Uterus (tissue), 4 donors: Measurements from ENCODE around the gene SLC23A2. TPM values are rescaled to one million over a fixed set of nuclear protein-coding genes. Genes with fewer than 3 reads are reported as not detected.
A peak's percentile ranks its signal among the peaks of the same experiment; 100 is the strongest.

ENCODE experiments used
- DNase-seq, 2 donors: peaks; one replicate each; pipeline ENCODE4 v3.0.0-alpha.2; 2019 to 2020
- H3K27ac ChIP-seq, 2 donors: fragments of 200-600 bp; sonication (generic); 1 replicate in 1 of 2; 2 replicates in 1 of 2; pipeline ENCODE4 v1.5.1; 2016 to 2018
- H3K27me3 ChIP-seq, 2 donors: fragments of 200-600 bp; sonication (generic); one replicate each; pipeline ENCODE4 v1.5.1; 2018 to 2019; ENCODE audit warnings: control low read depth in 1 of 2
- H3K36me3 ChIP-seq, 2 donors: fragments of 200-600 bp; sonication (generic); one replicate each; pipeline ENCODE4 v1.5.1; 2019; ENCODE audit warnings: control low read depth in 1 of 2
- H3K4me1 ChIP-seq, 2 donors: fragments of 200-600 bp; sonication (generic); one replicate each; pipeline ENCODE4 v1.5.1; 2018 to 2019; ENCODE audit warnings: control low read depth in 1 of 2
- H3K4me3 ChIP-seq, 2 donors: fragments of 200-600 bp; sonication (generic); 1 replicate in 1 of 2; 2 replicates in 1 of 2; pipeline ENCODE4 v1.5.1; 2018 to 2019; ENCODE audit warnings: mild to moderate bottlenecking in 1 of 2
- H3K9me3 ChIP-seq, 2 donors: fragments of 200-600 bp; sonication (generic); one replicate each; pipeline ENCODE4 v1.5.1; 2019; ENCODE audit warnings: control low read depth in 1 of 2
- CTCF ChIP-seq, 4 experiments: fragments of 200-600 bp in 2 of 4; fragments of 450-650 bp in 2 of 4; sonication (generic) in 2 of 4; IDR thresholded peaks; one replicate each; pipeline ENCODE4 v1.5.1; 2016 to 2019; ENCODE audit warnings: antibody characterized with exemption in 4 of 4, mild to moderate bottlenecking in 2 of 4, moderate library complexity in 1 of 4
- POLR2A ChIP-seq, 2 donors: fragments of 450-650 bp; IDR thresholded peaks; one replicate each; pipeline ENCODE4 v1.6.1; 2016; ENCODE audit warnings: antibody characterized with exemption in 2 of 2, mild to moderate bottlenecking in 1 of 2, moderate library complexity in 1 of 2
- intact Hi-C: fragments of 100-400 bp; cut with DNase I; formaldehyde crosslinking; loops from one replicate; pipeline ENCODE4 v1.15.1; 2023; ENCODE audit warnings: low total_unique reads
- total RNA-seq, 4 donors: library from RNA; depleted of rRNA in 3 of 4; stranded (reverse); fragments of >200 nt in 3 of 4; gene quantifications; one replicate each; pipeline versions ENCODE4 v1.1.0 to v1.2.4, GENCODE V29; 2014 to 2023
- donor health status: DM: yes; HTN: yes; CAD: no.

SLC23A2 gene
- total RNA-seq, 4 donors from 2014 or later = 6.2 to 41.4 (median 26.6) TPM

GRCh38 chr20:4840801-4841200 is 160.5 kb downstream of the SLC23A2 start:
- H3K27me3 ChIP-seq = no peaks in the 10 kb centered on the region
- TF ChIP-seq POLR2A (IDR thresholded peaks at IDR 0.05) (no peak), CTCF (IDR thresholded peaks at IDR 0.05) (no peak)
- H3K36me3 ChIP-seq = no peaks in the 10 kb centered on the region
- H3K4me1 ChIP-seq = peaks cover 0 to 11% of the 10 kb centered on the region in 2 donors
- intact Hi-C loops = no loop called here
- no peak for DNase-seq
- no peak overlapping the region for H3K27ac ChIP-seq
- H3K9me3 ChIP-seq = no peaks in the 10 kb centered on the region
- no peak overlapping the region for H3K4me3 ChIP-seq

- no peaks in the 10 kb centered on the region for H3K36me3 ChIP-seq
- no peak for TF ChIP-seq CTCF (IDR thresholded peaks at IDR 0.05)
- no peak for TF ChIP-seq POLR2A (IDR thresholded peaks at IDR 0.05)
- no peaks in the 10 kb centered on the region for H3K27me3 ChIP-seq
- no peaks in the 10 kb centered on the region for H3K9me3 ChIP-seq
- DNase-seq = no peak
- no peak overlapping the region for H3K27ac ChIP-seq
- H3K4me3 ChIP-seq = no peak overlapping the region
- intact Hi-C loops = no loop called here
- peaks cover 5 to 15% of the 10 kb centered on the region in 2 donors for H3K4me1 ChIP-seq
These were observed 162.8 kb downstream of the SLC23A2 start for GRCh38 chr20:4838526-4838925.

GRCh38 chr20:4837760-4838159 is 163.6 kb downstream of the SLC23A2 start:
- DNase-seq = no peak
- intact Hi-C loops = no loop called here
- Histone ChIP-seq H3K36me3 (no peaks in the 10 kb centered on the region), H3K27me3 (no peaks in the 10 kb centered on the region), H3K4me1 (peaks cover 5 to 15% of the 10 kb centered on the region in 2 donors), H3K27ac (no peak overlapping the region), H3K9me3 (no peaks in the 10 kb centered on the region), H3K4me3 (no peak overlapping the region)
- TF ChIP-seq POLR2A (IDR thresholded peaks at IDR 0.05) (no peak), CTCF (IDR thresholded peaks at IDR 0.05) (no peak)

GRCh38 chr20:4836935-4837334 is 164.4 kb downstream of the SLC23A2 start:
- no peaks in the 10 kb centered on the region for H3K36me3 ChIP-seq
- no peak overlapping the region for H3K4me3 ChIP-seq
- intact Hi-C loops = no loop called here
- peaks cover 5 to 15% of the 10 kb centered on the region in 2 donors for H3K4me1 ChIP-seq
- DNase-seq = peak in 1 of 2 donors; percentile 44
- no peaks in the 10 kb centered on the region for H3K27me3 ChIP-seq
- H3K27ac ChIP-seq = peak overlapping the region; percentile 57 to 70
- no peak for TF ChIP-seq CTCF (IDR thresholded peaks at IDR 0.05)
- no peak for TF ChIP-seq POLR2A (IDR thresholded peaks at IDR 0.05)
- H3K9me3 ChIP-seq = no peaks in the 10 kb centered on the region

GRCh38 chr20:4836473-4836872 is 164.8 kb downstream of the SLC23A2 start:
- no peak overlapping the region for H3K4me3 ChIP-seq
- H3K4me1 ChIP-seq = peaks cover 5 to 15% of the 10 kb centered on the region in 2 donors
- TF ChIP-seq CTCF (IDR thresholded peaks at IDR 0.05) = no peak
- no peak for TF ChIP-seq POLR2A (IDR thresholded peaks at IDR 0.05)
- H3K9me3 ChIP-seq = no peaks in the 10 kb centered on the region
- H3K27ac ChIP-seq = peak overlapping the region; percentile 57 to 70
- no peaks in the 10 kb centered on the region for H3K27me3 ChIP-seq
- no peak for DNase-seq
- intact Hi-C loops = no loop called here
- no peaks in the 10 kb centered on the region for H3K36me3 ChIP-seq
